Embryonic facial prominence (tissue), 1 donor: ENCODE measurements around the gene SMIM7.
"Not testable (repeated sequence)": the region's sequence is repeated elsewhere in the genome, so short reads cannot be mapped to it uniquely, and the experiment has no call there.

Source experiments
- DNase-seq: peaks from one replicate; pipeline ENCODE4 v3.0.0-alpha.2; 2016; ENCODE audit errors: extremely low spot score

The SMIM7 gene

DNA sequence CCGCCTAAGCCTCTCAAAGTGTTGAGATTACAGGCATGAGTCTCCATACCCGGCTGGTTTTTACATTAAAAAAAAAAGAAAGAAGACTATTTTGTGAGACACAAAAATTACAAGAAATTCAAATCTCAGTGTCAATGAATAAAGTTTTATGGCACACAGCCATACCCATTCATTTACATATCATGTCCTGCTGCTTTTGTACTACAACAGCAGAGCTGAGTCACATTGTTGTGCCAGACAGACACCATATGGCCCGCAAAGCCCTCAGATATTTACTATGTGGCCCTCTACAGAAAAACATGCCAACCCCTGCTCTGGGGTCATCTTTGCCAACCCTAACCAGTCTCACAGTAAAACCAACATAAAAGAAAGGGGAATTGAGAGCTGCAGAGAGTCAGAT lies 5.3 kb downstream of the SMIM7 start:
- DNase-seq, result no peak

DNA sequence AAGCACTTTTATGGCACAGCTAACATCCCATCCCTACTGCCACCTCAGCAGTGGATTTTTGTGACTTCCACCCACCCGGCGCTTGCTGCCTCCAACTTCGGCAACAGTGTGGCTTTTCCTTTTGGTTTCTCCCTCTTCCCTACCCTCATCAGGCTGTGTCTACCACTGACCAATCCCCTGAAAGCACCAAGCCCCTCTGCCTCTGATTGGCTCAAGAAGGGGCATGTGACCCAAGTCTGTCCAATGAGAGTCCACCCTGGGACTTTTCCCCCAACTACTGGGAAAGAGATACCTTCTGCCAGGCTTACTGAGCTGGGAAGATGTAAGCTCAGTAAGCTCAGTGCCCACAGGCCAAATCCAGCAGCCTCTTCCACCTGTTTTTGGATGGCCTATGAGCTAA lies 5.8 kb downstream of the SMIM7 start:
- no peak for DNase-seq

DNA sequence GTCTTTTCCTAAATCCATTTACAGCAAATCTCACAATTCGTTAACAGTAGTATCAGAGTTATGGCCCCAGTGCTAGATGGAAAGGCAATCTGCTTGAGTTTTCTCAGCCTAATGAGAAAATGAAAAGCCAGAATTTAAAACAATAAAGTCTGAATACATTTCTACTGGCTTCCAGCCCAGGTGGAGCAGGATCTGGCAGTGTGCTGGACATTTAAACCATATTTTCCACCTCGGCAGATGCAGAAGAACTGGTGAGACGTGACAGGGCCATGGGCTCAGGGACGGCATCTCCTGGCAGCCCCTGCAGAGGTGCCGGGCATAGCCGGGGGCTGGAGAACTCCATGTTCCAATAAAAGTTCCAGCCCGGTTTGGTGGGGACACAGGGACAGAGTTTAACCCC lies 7.1 kb downstream of the SMIM7 start:
- DNase-seq, result no peak

DNA sequence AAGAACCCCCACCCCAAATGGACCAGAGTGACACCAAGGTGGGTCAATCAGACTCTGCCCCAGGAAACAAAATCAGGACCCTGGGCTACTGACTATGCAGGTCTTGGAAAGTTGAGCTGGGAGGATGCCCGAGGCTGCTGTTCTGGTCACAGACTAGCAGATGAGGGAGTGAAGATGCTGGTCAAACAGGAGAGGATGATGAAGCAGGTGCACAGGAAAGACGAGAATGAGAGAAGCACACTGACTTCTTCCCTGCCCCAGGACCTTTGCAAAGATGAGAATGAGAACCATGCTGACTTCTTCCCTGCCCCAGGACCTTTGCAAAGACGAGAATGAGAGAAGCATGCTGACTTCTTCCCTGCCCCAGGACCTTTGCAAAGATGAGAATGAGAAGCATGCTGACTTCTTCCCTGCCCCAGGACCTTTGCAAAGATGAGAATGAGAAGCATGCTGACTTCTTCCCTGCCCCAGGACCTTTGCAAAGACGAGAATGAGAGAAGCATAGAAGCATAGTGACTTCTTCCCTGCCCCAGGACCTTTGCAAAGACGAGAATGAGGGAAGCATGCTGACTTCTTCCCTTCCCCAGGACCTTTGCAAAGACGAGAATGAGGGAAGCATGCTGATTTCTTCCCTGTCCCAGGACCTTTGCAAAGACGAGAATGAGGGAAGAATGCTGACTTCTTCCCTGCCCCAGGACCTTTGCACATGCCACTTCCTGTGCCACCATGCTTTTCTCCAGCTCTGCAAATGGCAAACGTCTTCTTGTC lies 8.3 kb downstream of the SMIM7 start:
- DNase-seq, result not testable (repeated sequence)

DNA sequence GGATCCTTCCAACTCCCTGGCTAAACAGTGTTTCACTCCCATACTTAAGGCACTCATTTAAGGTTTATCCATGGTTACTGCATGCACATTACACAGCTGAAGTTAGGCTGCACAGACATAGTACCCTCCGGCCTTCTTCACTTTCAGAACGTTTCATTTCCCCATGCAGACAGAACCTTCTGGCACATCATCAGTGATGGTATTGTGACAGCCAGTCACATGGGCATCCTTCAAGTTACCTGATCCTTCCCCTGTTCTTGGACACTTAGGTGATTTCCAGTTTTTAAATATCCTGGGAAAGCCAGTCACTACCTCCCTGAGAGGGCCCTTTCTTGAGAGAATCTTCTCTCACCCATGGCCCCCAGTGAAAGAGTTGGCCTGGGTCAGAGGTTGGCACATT lies 9.1 kb downstream of the SMIM7 start:
- no peak for DNase-seq

DNA sequence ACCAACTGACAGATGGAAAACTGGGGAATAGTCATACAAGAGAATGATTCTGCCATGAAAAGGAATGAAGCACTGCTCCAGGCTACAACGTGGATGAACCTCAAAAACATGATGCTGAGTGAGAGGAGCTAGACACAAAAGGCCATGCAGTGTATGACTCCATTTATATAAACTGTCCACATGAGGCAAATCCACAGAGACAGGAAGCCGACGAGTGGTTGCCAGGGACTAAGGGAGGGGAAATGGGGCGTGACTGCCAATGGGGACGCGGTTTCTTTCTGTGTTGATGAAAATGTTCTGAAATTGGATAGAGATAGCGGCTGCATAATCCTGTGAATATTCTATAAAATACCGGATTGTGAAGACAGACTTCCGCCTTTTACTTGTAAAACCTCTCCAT lies 10.2 kb downstream of the SMIM7 start:
- no peak for DNase-seq

DNA sequence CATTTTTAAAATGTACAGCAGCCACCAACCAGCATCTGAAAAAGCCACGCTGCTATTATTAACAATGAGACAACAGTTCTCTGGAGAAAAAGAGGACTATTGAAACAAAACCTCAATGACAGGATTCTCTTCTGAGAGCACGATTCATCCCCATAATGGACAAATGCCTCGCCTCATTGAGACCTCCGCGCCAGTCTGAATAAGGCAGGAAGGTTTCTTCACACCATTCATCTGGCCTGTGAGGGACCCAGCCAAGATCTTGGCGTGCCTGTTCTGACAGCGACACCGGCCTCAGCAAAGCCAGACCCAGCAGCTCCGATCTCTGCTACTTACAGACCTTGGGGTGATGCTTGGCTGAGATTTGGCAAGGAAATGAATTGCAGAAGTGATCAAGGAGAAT lies 14.8 kb downstream of the SMIM7 start:
- no peak for DNase-seq

DNA sequence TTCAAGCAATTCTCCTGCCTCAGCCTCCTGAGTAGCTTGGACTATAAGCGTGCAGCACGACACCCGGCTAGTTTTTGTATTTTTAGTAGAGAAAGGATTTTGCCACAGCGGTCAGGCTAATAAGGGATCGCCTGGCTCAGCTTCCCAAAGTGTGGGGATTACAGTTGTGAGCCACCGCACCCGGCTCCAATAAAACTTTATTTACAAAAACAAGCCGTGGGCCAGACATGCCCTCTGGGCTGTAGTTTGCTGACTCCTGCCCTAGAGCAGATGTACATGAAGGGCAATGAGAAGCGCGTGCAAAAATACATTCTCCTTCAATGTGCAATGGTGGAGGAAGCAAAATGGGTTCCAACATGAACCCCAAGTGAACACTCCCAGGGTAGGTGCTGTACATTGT lies 18.2 kb downstream of the SMIM7 start:
- DNase-seq, result no peak

DNA sequence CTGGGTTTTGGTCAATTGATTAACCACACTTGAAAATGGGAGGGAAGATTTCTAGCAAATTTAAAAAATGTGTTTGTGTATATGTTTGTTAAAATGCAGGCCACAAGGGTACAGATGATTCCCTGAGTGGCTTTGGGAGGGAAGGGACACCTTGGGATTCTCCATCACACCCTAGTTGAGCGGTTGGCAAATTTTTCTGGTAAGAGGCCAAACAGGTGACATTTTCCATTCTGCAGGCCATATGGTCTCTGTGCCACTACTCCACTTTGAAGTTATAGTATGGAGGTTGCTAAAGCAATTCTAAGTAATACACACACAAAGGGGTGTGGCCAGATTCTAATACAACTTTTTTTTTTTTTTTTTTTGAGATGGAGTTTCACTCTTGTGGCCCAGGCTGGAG lies 19.0 kb downstream of the SMIM7 start:
- DNase-seq, result no peak

DNA sequence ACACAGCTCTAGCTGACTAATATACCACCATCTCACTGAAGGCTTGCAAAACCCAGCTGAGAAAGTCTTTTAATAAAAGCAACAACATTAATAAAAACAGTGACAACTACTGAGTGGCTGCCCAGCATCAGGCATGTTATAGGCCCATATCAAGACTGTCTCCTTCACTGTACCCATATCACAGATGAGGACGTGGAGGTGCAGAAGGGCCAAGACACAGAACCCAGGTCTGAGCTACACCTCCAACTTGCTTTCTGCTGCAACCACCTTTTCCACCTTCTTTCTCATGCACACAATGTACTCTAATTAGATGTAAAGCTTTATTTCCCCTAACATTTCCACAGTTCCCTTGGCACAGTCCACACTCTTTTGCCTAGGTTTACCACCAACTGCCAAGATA lies 21.3 kb downstream of the SMIM7 start:
- no peak for DNase-seq

DNA sequence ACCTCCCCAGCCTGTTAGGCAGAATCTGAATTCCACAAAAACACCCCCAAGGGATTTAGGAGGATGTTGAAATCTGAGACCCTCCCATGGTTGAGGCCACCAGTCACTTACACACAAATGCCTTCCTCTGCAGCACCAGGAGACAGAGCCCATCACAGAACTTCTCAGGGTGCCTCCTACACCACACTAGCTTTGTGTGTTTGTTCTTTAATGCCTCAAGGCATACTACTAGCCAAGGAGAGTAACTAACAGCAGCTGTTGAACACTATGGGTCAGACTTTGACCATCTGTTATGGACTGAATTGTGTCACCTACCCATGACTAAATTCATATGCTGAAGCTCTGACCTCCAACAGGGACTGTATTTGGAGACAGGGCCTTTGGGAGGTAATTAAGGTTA lies 22.4 kb downstream of the SMIM7 start:
- DNase-seq, result no peak

DNA sequence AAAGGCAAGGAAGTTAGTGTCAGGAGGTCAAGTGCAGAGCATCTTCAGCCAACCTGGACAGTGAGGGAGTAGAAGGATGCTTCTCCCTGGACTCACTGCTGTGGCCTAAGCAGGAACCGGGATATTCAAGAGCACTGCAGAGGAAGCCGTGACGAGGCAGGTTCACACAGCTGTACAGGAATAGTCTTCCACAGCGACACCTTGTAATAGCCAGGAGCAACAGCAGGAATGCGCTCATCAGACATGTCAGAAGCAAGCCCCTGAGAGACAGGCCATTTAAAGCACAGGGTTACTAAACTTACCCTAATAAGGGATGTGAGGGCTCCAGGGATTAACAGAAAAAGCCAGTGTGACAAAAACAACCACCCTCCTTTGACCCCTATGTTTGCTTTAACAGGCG lies 28.5 kb downstream of the SMIM7 start:
- no peak for DNase-seq

DNA sequence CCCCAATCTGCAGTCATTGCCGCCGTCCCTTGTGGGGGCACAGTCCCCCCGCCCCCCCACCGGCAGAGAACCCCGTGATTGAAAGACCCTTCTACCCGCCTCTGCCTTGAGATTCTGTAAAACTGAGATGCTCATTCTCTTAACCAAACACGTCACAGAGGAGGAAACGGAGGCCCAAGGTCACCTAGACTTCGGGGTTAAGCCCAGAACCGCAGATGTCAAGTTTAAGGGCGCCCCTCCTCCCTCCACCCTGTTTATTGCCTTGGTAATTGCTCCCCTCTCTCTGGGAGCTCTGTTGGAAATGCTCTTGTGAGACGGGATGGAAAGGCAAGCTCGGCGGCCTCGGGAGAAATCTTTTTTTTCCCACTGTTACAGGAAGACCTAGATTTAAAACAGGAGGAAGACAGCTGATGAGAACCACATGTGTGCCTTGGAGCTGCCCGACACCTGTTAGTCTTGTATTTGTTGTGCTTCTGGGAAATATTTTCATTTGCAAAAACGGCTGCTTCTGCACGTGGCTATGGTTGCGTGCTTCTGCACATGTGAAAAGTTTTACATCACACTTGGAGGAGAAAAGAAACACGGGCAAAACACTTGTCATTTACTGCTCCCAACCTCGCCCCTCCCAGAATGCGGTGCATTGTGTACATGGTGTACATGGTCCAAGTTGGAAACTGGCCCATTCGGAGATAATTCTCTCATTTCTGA lies 30.8 kb downstream of the SMIM7 start:
- DNase-seq, result peak; percentile 62

DNA sequence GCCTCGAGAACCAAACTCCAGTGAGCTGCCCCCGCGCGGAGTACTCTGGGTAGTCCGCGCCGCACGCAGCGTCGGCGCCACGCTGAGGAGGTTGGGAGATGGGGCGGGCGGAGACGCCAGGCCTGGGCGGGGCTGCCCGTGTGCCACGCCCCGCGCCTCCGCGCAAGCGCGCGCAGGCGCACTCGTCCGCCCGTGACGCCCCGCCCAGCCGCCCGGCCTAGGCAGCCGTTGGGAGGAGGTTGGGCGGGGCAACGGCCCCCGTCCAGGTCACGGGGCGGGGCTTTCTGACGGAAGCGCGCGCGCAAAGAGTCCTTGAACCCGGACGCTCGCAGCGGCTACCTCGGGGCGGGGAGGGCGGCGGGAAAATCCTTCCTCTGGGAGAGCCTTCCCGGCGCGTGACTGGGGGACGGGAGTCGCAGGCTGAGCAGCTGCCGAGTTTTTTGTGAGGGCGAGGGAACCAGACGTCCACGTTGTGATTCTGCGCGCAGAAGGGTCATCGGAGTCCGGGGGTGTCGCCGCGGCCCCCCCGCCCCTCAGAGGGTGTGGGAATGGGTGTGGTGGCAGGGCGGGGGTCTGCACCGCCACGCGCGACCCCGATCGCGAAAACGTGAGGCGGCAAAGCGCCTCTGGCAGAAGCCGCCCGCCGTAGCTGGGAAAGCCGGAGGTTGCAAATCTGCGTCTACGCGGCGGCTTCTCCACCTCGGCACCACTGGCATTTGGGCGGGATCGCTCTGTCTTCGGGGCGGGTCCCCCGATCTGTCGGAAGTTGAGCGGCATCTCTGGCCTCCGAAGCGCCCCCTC lies 31.6 kb downstream of the SMIM7 start, which contains the start of gene MED26:
Gene MED26 (minus strand): TSS at position 22 of the 801 bp plus-strand sequence. CDS start 261 bp downstream, outside the sequence.
- DNase-seq, result peak; percentile 89

DNA sequence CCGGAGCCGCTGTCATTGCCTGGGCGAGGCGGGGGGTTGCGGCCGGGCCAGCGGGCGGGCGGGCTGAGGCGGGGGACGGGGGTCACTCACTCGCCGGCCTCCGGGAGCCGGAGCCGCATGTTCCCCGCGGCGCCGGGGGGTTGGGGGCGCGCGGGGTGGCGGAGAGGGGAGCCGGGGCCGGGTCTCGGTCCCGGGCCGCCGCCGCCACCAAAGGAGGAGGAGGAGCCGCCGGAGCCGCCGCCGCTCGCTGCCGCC lies 32.1 kb downstream of the SMIM7 start:
- DNase-seq, result no peak

DNA sequence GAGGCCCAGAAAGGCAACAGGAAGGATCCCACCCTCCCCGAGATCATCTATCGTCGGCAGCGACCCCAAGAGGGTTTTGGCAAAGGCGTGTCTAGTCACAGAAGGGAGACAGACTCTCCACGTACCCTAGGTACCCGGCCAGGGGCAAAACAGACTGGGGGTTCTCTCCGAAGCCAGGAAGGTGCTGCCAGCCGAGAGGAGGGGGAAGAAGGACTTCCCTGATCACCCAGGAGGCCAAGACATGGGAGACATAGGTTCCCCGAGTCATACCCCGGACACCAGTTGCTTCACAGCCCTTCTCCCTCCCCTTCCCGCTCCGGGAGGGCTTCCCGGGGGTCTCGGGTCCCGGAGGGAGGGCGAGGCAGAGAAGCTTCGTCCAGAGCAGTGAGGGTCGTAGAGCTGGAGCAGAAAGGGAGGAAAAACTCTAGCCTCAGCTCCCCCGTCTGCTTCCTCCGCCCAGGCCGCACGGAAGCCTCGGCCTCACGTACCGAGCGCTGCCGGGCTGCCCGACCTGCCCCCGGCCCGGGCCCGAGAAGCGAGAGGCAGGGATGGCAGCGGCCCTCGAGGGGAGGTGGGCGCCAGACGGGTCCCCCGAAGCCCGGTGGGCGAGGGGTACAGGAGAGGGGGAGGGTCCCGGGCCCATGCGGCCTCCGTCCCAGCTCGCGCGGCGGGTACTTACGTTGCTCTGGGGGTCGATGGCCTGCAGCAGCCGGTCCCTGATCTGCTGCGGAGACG lies 32.6 kb downstream of the SMIM7 start:
- no peak for DNase-seq

DNA sequence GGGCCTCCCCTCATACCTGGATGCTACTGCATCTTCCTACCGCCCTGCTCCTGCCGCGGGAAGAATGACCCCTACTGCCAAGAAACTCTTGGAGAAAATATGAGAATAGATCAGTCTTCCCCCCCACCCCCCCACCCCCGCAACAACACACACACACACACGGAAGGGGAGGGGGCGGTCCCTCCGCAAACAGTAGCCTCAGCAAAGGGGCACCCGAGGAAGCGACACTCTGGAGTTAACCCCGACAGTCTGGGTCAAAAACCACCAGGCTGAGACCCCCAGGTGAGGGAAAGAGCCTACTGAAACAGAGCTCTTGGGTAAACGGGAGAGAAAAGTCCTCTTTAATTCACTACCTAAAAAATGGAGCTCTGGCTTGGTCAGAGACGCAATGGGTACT lies 33.1 kb downstream of the SMIM7 start:
- DNase-seq, result no peak

DNA sequence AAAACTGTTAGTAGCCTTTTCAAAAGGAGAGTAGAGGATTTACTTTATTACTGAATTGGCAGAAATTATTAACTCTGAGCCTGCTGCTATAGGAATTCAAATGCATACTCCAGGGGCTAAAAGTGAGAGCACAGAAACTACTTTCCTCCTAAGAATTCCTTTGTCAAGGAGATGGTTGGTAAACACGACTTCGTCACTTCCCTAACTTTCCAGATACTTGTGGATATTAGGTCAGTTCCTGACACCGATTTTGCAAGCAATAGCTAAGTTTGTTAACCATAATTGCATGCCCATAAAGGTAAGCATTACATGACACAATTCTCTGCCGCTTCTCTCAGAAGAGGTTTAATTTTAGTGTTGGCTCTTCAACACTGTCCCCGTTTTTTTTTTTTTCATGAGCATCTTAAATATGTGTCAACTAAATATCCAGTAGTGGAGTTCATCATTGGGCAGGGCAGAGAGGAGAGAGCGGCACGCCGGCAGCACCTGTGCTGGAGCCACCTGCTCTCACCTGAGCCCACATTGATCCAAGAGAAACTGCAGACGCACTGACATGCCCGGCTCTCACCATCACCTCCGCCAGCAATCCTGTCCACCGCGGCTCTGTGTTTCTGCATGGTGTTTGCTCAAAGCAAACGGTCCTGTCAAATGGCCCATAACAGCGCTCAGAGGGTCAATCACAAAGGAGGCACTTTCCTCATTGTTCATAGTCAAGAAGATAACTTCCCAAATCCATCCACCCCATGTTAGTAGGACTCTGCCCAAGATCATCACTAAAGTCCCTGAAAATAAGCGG lies 34.6 kb downstream of the SMIM7 start:
- no peak for DNase-seq

DNA sequence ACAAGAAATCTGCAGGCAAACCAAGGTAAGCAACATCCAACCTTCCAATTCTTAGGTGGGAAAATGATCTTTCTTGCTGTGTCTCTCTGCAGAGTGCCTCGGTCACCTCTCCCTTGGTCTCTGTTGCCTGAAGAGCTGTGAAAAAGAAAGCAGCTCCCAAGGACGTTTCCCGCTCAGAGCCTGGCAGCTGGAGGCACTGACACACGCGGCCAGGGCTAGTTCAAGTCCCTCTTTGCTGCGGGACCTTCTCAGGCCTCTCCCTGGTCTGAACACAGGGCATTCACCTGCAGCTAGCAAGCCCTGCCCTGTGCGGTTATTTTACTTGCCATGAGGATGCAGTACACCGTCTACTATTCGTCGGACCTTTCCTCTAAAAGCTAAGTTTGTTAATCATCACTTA lies 35.7 kb downstream of the SMIM7 start:
- no peak for DNase-seq

DNA sequence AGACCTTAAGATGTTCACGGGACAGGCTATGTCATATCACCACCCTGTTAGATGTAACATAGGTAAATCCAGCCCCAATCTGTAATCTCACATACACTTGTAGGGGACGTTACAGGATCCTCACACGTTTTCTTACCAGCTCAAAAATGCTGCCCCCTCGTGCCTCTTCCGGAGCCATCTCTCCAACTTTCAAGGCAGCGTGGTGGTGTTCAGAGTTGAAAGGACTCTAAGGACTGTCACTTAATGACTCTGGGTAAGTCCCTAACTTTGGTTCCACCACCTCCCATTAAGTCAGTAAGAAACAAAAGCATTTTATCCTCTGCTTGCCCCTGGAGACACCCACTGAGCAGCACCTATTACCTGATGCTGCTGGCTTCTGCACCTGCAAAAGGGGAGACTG lies 36.4 kb downstream of the SMIM7 start:
- no peak for DNase-seq

DNA sequence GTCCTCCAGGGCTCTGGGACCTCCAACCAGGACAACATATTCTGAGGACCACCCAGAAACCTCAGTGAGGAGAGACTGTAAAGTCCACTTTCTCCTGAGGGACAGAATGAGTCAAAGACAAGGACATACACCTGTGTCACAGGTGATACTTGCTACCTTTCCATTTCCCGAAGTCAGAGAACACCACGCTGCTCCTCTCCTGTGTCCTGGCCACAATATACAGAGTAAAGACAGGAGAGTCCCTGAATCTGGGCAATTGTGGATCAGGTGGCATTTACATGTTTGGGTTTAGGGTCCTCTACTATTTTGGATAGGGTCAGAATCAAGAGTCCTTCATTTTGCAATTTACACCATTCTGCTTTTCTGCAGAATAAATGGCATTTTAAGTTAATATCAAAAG lies 36.9 kb downstream of the SMIM7 start:
- DNase-seq, result no peak
